ENCODE data around the gene AOX1. TPM values are rescaled to one million over a fixed set of nuclear protein-coding genes. Genes with fewer than 3 reads are reported as not detected.

The AOX1 gene
- total RNA-seq, 1 experiment from 2014 or later: 3.5 TPM

DNA sequence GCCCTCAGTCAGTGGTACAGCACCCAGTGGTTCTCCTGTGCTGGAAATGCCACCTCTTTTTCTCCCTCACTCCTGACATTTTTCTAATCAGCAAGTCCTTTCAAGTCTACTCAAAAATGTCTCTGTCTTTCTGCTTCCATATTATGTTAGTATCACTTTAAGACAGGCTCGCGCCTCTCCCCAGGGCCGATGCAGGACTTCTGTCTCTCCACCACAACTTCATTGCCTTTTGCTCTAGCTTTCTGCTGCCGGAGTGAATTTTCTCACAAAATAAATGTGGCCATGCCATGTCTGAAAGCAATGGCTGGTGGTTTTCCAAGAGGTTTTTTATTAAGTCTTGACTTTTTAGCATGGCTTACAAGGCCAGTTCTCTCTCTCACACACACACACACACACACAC is 73.6 kb downstream of the AOX1 start:
- no peaks in the 10 kb centered on the region for H3K79me2 ChIP-seq (ENCODE audit: insufficient read depth, low read length)
- no peak overlapping the region for H3K14ac ChIP-seq (ENCODE audit: insufficient read depth, low read length)
- no peaks in the 10 kb centered on the region for H4K20me1 ChIP-seq (ENCODE audit: control insufficient read depth, insufficient read depth, insufficient read length)
- no peak overlapping the region for H4K91ac ChIP-seq (ENCODE audit: insufficient read length, low read depth, low read length)
- H2AK5ac ChIP-seq (ENCODE audit: insufficient read length, low read length): no peak overlapping the region
- no peak overlapping the region for H3K4ac ChIP-seq (ENCODE audit: low read depth, low read length)
- no peak overlapping the region for H4K8ac ChIP-seq (replicated peaks; ENCODE audit: insufficient read length, low read depth, low read length)
- no peaks in the 10 kb centered on the region for H3K79me1 ChIP-seq (ENCODE audit: insufficient read depth, low read depth, low read length, poor library complexity, severe bottlenecking)
- H3K9ac ChIP-seq (ENCODE audit: extremely low read depth, insufficient read length, low read length): no peak overlapping the region
- no peak overlapping the region for H2AFZ ChIP-seq (ENCODE audit: low read length)
- no peaks in the 10 kb centered on the region for H3K4me1 ChIP-seq (ENCODE audit: insufficient read depth, low read length)
- no peak overlapping the region for H3K27ac Mint-ChIP-seq
- no peak overlapping the region for H3K23ac ChIP-seq (ENCODE audit: insufficient read length, low read depth, low read length)
- H3K56ac ChIP-seq (ENCODE audit: insufficient read length, low read depth, low read length): no peak overlapping the region
- no peaks in the 10 kb centered on the region for H3K9me3 ChIP-seq (ENCODE audit: control insufficient read depth, low read depth, low read length)
- H4K5ac ChIP-seq (ENCODE audit: insufficient read length, low read depth, low read length): no peak overlapping the region
- no peaks in the 10 kb centered on the region; the same call in 1 of the 2 replicates for H3K27me3 Mint-ChIP-seq (ENCODE audit: low read depth)
- no peak overlapping the region for H3K18ac ChIP-seq (ENCODE audit: insufficient read length, low read depth, low read length)
- TF ChIP-seq, protein P1, sequence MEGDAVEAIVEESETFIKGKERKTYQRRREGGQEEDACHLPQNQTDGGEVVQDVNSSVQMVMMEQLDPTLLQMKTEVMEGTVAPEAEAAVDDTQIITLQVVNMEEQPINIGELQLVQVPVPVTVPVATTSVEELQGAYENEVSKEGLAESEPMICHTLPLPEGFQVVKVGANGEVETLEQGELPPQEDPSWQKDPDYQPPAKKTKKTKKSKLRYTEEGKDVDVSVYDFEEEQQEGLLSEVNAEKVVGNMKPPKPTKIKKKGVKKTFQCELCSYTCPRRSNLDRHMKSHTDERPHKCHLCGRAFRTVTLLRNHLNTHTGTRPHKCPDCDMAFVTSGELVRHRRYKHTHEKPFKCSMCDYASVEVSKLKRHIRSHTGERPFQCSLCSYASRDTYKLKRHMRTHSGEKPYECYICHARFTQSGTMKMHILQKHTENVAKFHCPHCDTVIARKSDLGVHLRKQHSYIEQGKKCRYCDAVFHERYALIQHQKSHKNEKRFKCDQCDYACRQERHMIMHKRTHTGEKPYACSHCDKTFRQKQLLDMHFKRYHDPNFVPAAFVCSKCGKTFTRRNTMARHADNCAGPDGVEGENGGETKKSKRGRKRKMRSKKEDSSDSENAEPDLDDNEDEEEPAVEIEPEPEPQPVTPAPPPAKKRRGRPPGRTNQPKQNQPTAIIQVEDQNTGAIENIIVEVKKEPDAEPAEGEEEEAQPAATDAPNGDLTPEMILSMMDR (conservative IDR thresholded peaks at IDR 0.05): no peak
- no peak overlapping the region for H3T11ph ChIP-seq (ENCODE audit: low read length)
- 0 out of 4 replicates have a peak, but pooled peaks cover 0 to 3% of the 10 kb centered on the region in 2 experiments for H3K4me1 Mint-ChIP-seq
- H3K27ac ChIP-seq (ENCODE audit: insufficient read length, low read depth, low read length): no peak overlapping the region
- no peak overlapping the region for H2BK12ac ChIP-seq (ENCODE audit: insufficient read length, low read depth, low read length)
- no peak overlapping the region for H2BK15ac ChIP-seq (ENCODE audit: low read depth, low read length)
- no peak overlapping the region for H3K4me2 ChIP-seq (ENCODE audit: insufficient read depth, insufficient read length, low read length)
- no peaks in the 10 kb centered on the region for H3K27me3 ChIP-seq (ENCODE audit: insufficient read depth, low read length)
- no peaks in the 10 kb centered on the region for H3K36me3 Mint-ChIP-seq (ENCODE audit: insufficient read depth in 1 of 3, low read depth in 3 of 3)
- H3K23me2 ChIP-seq (ENCODE audit: insufficient read length, low read depth, low read length, poor library complexity, severe bottlenecking): no peaks in the 10 kb centered on the region
- no peak overlapping the region for H2BK20ac ChIP-seq (ENCODE audit: low read depth, low read length, poor library complexity, severe bottlenecking)
- H2BK120ac ChIP-seq (ENCODE audit: low read depth, low read length, poor library complexity, severe bottlenecking): no peak overlapping the region
- H3K4me3 Mint-ChIP-seq: no peak overlapping the region
- no CpG with 5 or more reads among the region's 4 CpGs for WGBS (ENCODE audit: extremely low coverage, insufficient read length, low lambda C conversion rate)
- no peaks in the 10 kb centered on the region for H3K9me3 Mint-ChIP-seq
- DNase-seq: no peak
- no peak overlapping the region for H2BK5ac ChIP-seq (ENCODE audit: insufficient read length, low read length)

All from H9 (cell line).